ENCODE measurements around the gene PCSK9. TPM values are rescaled to one million over a fixed set of nuclear protein-coding genes. Genes with fewer than 3 reads are reported as not detected.

PCSK9 gene
- total RNA-seq, 2 experiments from 2014 or later = not detected

DNA sequence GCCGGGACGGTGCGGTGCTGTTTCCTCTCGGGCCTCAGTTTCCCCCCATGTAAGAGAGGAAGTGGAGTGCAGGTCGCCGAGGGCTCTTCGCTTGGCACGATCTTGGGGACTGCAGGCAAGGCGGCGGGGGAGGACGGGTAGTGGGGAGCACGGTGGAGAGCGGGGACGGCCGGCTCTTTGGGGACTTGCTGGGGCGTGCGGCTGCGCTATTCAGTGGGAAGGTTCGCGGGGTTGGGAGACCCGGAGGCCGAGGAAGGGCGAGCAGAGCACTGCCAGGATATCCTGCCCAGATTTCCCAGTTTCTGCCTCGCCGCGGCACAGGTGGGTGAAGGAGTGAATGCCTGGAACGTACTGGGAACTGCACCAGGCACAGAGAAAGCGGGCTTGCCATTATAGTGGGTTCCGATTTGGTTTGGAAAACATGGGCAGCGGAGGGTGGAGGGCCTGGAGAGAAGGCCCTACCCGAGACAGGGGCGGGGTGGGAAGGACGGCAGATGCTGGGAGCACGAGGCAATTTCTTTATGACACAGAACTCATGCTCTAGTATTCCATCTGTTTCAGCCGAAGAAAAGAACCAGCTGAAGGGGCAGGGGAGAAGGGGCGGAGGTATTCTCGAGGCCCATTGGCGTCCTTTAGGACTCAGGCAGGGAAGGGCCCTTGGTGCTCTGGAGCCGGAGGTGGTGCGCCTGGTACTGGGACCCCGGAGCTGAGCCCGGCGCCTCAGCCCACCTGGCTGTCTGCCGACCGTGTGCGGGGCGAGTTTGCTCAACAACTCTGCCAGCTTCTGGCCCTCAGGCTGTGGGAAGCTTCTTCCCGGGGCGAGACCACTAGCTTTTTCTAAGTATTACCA, 960 bp downstream of the PCSK9 start:
- no peak overlapping the region for H3K4me3 Mint-ChIP-seq
- CTCF ChIA-PET = interaction anchor here (0.8 to 1.3 kb wide), 2 partner anchors 20 to 90 kb away, joined by 3 read pairs; no protein-coding TSS in a partner anchor

DNA sequence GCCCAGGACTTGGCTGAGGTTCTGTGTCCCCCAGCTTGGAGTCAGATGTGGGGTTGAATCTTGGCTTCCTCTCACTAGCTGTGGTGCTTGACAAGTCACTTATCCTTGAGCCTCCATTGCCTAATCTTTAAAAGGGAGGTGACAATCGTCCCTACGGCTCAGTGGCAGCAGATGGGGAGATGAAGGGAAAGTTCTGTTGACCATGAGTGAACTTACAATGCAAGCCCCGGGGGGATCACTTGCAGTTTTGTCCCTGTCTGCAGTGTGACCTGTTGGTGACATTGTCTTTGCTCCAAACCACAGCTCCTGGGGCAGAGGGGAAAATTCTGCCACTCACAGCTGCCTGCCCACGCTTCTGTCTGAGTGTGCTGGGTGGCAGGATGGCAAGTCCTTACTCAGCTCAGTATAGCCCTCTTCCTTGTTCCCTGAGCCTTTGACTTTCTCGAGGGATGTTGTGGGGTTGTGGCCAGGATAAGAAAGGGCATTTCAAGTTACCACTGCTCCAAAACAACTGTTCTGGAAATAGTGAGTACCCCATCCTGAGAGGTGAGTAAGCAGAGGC, 1.7 kb downstream of the PCSK9 start:
- no peaks in the 10 kb centered on the region for H3K36me3 Mint-ChIP-seq (ENCODE audit: low read depth)
- H3K27me3 Mint-ChIP-seq = peaks cover 62% of the 10 kb centered on the region
- no peak for DNase-seq
- peaks cover 2% of the 10 kb centered on the region for H3K4me1 Mint-ChIP-seq
- H3K27ac Mint-ChIP-seq = no peak overlapping the region
- no peak overlapping the region for H3K4me3 Mint-ChIP-seq
- H3K9me3 Mint-ChIP-seq = no peaks in the 10 kb centered on the region
- ChIA-PET POLR2A (no interaction called here), CTCF (interaction anchor here (0.6 to 1.3 kb wide), 3 partner anchors 19 to 417 kb away, joined by 3 to 5 read pairs (median 3); no protein-coding TSS in a partner anchor)

More for the DNA sequence above, 960 bp downstream of the PCSK9 start:
- POLR2A ChIA-PET = no interaction called here
- DNase-seq = no peak
- Mint-ChIP-seq H3K4me1 (peaks cover 2% of the 10 kb centered on the region), H3K9me3 (no peaks in the 10 kb centered on the region), H3K36me3 (ENCODE audit: low read depth) (no peaks in the 10 kb centered on the region), H3K27ac (no peak overlapping the region), H3K27me3 (peaks cover 67% of the 10 kb centered on the region)

DNA sequence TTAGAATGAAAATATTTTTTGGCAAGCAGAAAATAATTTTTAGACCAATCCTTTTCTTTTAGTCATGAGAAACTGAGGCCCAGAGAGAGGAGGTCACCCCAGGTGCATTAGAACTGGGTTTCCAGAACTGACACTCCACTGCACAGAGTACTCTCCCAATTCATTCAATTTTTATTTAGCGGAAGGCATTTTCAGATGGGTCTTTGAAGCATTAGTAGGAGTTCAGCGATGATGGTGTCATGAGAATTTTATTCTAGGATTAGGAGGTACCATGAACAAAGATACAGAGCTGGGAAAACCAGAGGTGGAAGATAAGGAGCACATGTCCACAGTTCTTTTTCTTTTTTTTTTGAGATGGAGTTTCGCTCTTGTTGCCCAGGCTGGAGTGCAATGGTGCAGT, 2.3 kb downstream of the PCSK9 start:
- no peak for DNase-seq
- H3K36me3 Mint-ChIP-seq (ENCODE audit: low read depth) = no peaks in the 10 kb centered on the region
- no peaks in the 10 kb centered on the region for H3K9me3 Mint-ChIP-seq
- POLR2A ChIA-PET = no interaction called here
- CTCF ChIA-PET = interaction anchor here (0.6 to 1.3 kb wide), 2 partner anchors 91 to 416 kb away, joined by 3 to 5 read pairs; no protein-coding TSS in a partner anchor
- H3K27me3 Mint-ChIP-seq = peaks cover 57% of the 10 kb centered on the region
- no peak overlapping the region for H3K27ac Mint-ChIP-seq
- H3K4me3 Mint-ChIP-seq = no peak overlapping the region
- peaks cover 2% of the 10 kb centered on the region for H3K4me1 Mint-ChIP-seq

DNA sequence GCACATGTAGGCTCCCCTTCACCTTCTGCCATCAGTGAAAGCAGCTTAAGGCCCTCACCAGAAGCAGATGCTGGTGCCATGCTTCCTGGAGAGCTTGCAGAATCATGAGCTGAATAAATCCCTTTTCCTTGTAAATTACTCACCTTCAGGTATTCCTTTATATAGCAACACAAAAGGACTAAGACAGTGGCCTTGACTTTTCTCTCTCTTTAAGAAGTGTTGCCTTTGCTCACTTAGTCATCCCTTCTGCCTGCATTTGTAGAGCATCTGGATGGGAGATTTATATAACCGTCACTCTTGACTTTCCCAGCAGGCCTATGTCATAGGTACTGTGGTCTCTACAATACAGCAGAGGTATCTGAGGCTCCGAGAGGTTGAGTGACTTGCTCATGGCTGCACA, 3.7 kb downstream of the PCSK9 start:
- Mint-ChIP-seq H3K9me3 (no peaks in the 10 kb centered on the region), H3K36me3 (ENCODE audit: low read depth) (no peaks in the 10 kb centered on the region), H3K4me3 (no peak overlapping the region), H3K27me3 (peaks cover 45% of the 10 kb centered on the region), H3K4me1 (peaks cover 2% of the 10 kb centered on the region), H3K27ac (no peak overlapping the region)
- ChIA-PET CTCF (no interaction called here), POLR2A (no interaction called here)
- no peak for DNase-seq

DNA sequence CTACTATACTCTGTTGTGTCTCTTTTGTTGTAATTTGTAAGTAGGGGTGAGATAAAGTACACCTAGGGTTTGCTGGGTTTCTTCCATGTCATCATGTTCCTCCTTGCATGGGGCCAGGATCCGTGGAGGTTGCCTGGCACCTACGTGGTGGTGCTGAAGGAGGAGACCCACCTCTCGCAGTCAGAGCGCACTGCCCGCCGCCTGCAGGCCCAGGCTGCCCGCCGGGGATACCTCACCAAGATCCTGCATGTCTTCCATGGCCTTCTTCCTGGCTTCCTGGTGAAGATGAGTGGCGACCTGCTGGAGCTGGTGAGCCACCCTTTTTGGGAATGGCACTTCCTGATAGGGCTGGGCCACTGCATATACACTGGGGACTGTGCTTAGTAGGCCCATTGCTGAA, 4.4 kb downstream of the PCSK9 start:
- Mint-ChIP-seq H3K4me3 (no peak overlapping the region), H3K27ac (no peak overlapping the region), H3K9me3 (no peaks in the 10 kb centered on the region), H3K36me3 (ENCODE audit: low read depth) (no peaks in the 10 kb centered on the region), H3K27me3 (peaks cover 37% of the 10 kb centered on the region), H3K4me1 (peaks cover 2% of the 10 kb centered on the region)
- DNase-seq = no peak
- CTCF ChIA-PET = interaction anchor here (1.1 kb wide), 1 partner anchor 11 kb away, joined by 4 read pairs; no protein-coding TSS in a partner anchor
- POLR2A ChIA-PET = no interaction called here

DNA sequence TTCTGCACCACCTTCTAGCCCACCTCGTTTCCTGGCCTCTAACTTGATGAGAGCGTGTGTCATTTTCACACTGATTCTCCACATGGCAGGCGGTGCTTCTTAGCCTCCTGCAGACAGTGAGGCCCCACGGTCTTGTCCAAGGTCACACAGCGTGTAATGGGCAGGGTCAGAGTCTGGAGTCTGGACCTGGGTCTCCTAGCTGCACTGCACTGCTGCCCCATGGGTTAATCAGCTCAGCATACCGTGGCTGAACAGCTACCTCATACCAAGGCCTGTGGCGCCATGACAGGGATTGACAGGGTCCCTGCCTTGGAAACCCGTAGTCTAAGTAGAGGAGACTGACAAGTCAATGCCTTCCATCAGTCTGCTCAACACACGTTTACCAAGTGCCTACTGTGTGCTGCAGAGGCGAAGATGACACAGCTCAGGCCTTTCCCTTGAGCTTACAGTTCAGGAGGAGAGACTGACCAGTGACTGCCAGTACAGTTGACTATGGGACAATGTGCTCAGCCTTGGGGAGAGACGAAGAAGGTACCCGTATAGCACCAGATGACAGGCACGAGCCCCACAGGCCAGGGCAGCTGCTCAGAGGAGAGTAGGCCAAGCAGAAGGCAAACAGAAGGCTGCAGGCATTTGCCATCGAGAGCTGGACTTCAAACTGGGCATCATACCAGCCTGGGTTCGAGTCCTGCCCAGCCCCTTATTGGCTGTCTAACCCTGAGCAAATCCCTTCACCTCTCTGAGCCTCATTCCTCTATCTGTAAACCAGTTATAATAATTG, 5.5 kb downstream of the PCSK9 start:
- H3K36me3 Mint-ChIP-seq (ENCODE audit: low read depth) = no peaks in the 10 kb centered on the region
- DNase-seq = no peak
- POLR2A ChIA-PET = no interaction called here
- CTCF ChIA-PET = interaction anchor here (1.1 kb wide), 1 partner anchor 10 kb away, joined by 4 read pairs; no protein-coding TSS in a partner anchor
- no peak overlapping the region for H3K27ac Mint-ChIP-seq
- H3K4me1 Mint-ChIP-seq = peaks cover 2% of the 10 kb centered on the region
- peaks cover 27% of the 10 kb centered on the region for H3K27me3 Mint-ChIP-seq
- no peaks in the 10 kb centered on the region for H3K9me3 Mint-ChIP-seq
- no peak overlapping the region for H3K4me3 Mint-ChIP-seq

DNA sequence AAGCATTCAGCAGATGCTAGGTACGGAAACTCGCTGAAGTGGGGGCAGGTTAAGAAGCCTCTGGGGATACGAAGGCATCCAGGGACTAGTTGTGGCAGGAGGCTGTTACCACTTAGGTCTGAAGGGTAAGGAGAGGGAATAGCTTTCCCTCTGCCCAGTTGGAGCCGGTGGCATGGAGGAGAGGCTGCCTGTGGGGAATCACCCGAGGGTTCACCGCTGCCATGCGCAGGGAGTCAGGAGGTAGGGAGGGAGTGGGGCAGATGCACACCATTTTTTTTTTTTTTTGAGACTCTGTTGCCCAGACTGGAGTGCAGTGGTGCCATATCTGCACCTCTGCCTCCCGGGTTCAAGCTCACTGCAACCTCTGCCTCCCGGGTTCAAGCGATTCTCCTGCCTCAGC, 6.1 kb downstream of the PCSK9 start:
- Mint-ChIP-seq H3K27ac (no peak overlapping the region), H3K4me3 (no peak overlapping the region), H3K9me3 (no peaks in the 10 kb centered on the region), H3K36me3 (ENCODE audit: low read depth) (no peaks in the 10 kb centered on the region), H3K4me1 (no peaks in the 10 kb centered on the region), H3K27me3 (peaks cover 22% of the 10 kb centered on the region)
- ChIA-PET POLR2A (no interaction called here), CTCF (interaction anchor here (0.5 kb wide), 1 partner anchor 1329 kb away, joined by 3 read pairs; no protein-coding TSS in a partner anchor)
- no peak for DNase-seq

DNA sequence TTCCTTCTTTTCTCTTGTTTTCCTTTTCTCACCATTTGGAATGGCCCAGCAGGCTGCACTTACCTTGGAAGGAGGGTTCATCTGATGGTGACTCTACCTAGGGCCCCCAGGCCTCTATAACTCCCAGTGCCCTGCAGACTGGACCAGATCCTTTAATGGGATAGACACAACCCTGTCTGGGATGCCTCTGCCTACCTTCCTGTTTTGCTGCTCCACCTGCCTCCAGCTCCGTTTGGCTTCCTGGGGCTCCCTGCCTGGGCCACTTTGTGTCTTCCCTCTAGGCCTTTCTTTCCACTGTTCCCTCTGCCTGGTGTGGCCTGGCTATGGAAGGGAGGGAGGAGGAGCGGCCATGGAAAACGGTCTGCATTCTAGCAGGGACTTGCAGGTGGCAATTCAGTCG, 7.5 kb downstream of the PCSK9 start:
- Mint-ChIP-seq H3K27ac (no peak overlapping the region), H3K4me1 (no peaks in the 10 kb centered on the region), H3K4me3 (no peak overlapping the region), H3K27me3 (peaks cover 7% of the 10 kb centered on the region), H3K9me3 (no peaks in the 10 kb centered on the region), H3K36me3 (ENCODE audit: low read depth) (no peaks in the 10 kb centered on the region)
- no peak for DNase-seq
- ChIA-PET POLR2A (no interaction called here), CTCF (interaction anchor here (0.5 kb wide), 1 partner anchor 208 kb away, joined by 3 read pairs; no protein-coding TSS in a partner anchor)

DNA sequence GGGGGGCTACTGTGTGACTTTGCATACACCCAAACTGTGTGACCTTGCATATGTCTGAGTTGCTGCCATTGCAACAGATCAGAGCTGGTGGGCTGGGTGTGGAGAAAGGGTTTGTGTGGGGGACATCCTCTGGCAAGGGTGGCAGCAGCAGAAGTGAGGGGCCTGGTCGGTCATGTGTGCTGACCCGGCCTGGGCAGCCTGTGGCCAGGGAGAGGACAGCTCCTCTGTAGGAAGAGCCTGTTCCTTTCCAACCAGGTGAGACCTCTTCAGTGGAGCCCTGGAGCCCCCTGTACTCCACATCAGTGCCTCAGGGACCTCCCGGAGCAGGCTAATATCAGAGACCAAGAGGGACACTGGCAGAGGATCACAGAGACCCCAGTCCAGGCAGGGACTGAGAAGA, 8.3 kb downstream of the PCSK9 start:
- H3K27ac Mint-ChIP-seq = no peak overlapping the region
- H3K27me3 Mint-ChIP-seq = peaks cover 3% of the 10 kb centered on the region
- no peaks in the 10 kb centered on the region for H3K4me1 Mint-ChIP-seq
- no peak overlapping the region for H3K4me3 Mint-ChIP-seq
- ChIA-PET POLR2A (no interaction called here), CTCF (no interaction called here)
- no peak for DNase-seq
- H3K36me3 Mint-ChIP-seq (ENCODE audit: low read depth) = no peaks in the 10 kb centered on the region
- no peaks in the 10 kb centered on the region for H3K9me3 Mint-ChIP-seq

DNA sequence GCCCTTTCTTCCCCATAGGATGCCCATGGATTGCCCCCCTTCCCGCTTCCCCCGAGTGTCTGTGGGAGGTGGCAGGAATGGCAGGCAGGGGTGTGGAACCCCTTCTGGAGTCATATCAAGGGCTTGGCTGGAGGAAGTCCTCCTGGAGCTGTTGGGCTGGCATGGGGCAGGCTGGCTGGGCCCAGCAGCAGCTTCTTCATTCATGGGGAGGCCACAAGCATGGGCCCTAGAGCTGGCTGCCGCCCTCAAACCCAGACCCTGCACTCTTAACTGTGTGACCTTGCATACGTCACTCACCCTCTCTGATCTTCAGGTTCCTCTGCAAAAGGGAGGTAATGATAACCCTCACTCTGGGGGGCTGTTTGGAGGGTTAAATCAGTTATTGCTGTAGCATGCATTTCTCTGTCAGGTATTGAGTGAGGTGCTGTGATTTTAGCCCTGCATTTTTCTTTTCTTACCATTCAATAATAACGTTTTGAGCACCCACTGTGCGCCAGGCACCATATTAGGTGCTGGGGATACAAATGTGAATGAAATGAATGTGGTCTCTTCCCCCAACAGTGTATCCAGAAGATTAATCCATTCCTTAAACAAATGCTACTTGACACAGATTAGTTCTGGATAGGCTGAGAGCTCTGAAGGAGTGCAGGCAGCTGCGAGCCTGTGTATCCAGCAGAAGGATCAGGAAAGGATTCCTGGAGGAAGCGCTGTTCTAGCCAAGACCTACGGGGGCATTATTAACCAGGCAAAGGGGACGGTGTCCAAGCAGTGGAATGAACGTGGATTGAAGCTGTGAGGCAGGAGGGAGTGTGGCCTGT, 9.3 kb downstream of the PCSK9 start:
- Mint-ChIP-seq H3K27me3 (no peaks in the 10 kb centered on the region), H3K4me1 (no peaks in the 10 kb centered on the region), H3K9me3 (no peaks in the 10 kb centered on the region), H3K27ac (no peak overlapping the region), H3K4me3 (no peak overlapping the region), H3K36me3 (ENCODE audit: low read depth) (no peaks in the 10 kb centered on the region)
- ChIA-PET POLR2A (no interaction called here), CTCF (no interaction called here)
- no peak for DNase-seq

DNA sequence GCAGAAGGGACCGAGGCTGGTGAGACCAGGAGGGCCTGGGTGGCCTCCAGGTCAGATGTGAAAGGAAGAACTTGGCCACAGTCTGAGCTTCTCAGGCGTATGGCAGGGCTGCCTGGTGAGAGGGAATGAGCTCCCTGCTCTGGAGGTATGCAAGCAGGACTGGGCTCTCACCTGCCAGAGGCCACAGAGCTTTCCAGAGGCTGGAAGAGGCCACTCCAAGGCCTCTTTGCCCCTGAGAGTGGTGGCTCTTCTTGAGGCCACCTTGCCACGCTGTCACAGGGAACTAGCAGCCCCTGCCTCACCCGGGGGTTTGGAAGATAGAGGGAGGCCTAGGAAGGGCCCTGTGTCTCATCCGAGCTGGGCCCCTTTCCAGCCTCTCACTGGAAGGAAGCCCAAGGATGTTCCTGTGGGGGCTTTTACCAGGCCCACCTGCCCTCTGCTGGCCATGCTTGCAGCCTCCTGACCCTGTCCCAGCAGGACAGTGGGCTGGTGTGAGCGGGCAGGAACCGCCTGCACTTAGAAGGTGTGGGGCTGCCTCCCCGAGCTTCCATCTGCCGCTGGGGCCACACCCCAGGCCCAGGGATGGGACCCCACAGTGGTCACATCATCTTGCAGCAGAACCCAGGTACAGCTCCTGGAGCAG, 10.0 kb downstream of the PCSK9 start:
- CTCF ChIA-PET = interaction anchor here (1.6 kb wide), 1 partner anchor 10 kb away, joined by 5 read pairs; no protein-coding TSS in a partner anchor
- DNase-seq = no peak

DNA sequence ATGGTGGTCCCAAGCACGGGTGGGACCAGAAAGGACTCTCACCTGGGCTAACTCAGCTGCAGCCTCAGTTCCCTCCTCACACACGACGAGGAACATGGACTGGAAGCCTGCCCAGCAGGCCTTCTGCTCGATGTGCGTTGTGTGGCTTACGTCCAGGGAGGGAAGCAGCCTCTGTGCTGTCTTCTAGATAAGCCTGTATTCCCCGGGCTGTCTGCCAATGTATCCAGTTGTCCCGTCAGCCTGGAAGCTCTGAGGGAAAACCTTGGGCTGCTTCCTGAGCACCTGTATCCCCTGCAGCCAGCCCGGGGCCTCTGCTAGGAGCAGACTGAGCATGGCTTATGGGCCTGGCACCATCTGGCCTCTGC, 10.5 kb downstream of the PCSK9 start:
- Mint-ChIP-seq H3K36me3 (ENCODE audit: low read depth) (no peaks in the 10 kb centered on the region), H3K9me3 (no peaks in the 10 kb centered on the region), H3K27ac (no peak overlapping the region), H3K4me1 (no peaks in the 10 kb centered on the region), H3K4me3 (no peak overlapping the region), H3K27me3 (no peaks in the 10 kb centered on the region)
- DNase-seq = no peak
- ChIA-PET CTCF (interaction anchor here (1.6 kb wide), 1 partner anchor 10 kb away, joined by 5 read pairs; no protein-coding TSS in a partner anchor), POLR2A (no interaction called here)

More for the DNA sequence above, 10.0 kb downstream of the PCSK9 start:
- H3K36me3 Mint-ChIP-seq (ENCODE audit: low read depth) = no peaks in the 10 kb centered on the region
- no peaks in the 10 kb centered on the region for H3K4me1 Mint-ChIP-seq
- no peak overlapping the region for H3K4me3 Mint-ChIP-seq
- H3K9me3 Mint-ChIP-seq = no peaks in the 10 kb centered on the region
- no peaks in the 10 kb centered on the region for H3K27me3 Mint-ChIP-seq
- POLR2A ChIA-PET = no interaction called here
- no peak overlapping the region for H3K27ac Mint-ChIP-seq

All from activated CD4-positive, alpha-beta T cell treated with anti-CD3 and anti-CD28 coated beads, Interleukin-2, amount 10 ng/mL, durations not matched to agents 7 days and 5 days (primary cell).